ENCODE measurements around the gene XCR1.
"Not testable (repeated sequence)": the region's sequence is repeated elsewhere in the genome, so short reads cannot be mapped to it uniquely, and the experiment has no call there.

Gene XCR1

GRCh38 chr3:46049093-46049492 lies 21.8 kb upstream of the XCR1 start:
- no peaks in the 10 kb centered on the region for H3K27me3 ChIP-seq (ENCODE audit: control insufficient read depth in 2 of 2, insufficient read depth in 2 of 2, low read length in 2 of 2)
- H3K4me1 ChIP-seq (ENCODE audit: control insufficient read depth in 2 of 2, insufficient read depth in 2 of 2, low read length in 2 of 2) = no peaks in the 10 kb centered on the region
- H3K4me3 ChIP-seq (ENCODE audit: low read length in 2 of 2) = no peak overlapping the region
- H3K9ac ChIP-seq (ENCODE audit: low read depth in 1 of 2, low read length in 2 of 2) = no peak overlapping the region
- no peaks in the 10 kb centered on the region for H3K36me3 ChIP-seq (ENCODE audit: control insufficient read depth in 2 of 2, insufficient read depth in 2 of 2, low read length in 2 of 2)
- H3K27ac ChIP-seq (ENCODE audit: low read depth in 2 of 2, low read length in 2 of 2) = no peak overlapping the region
- no peaks in the 10 kb centered on the region for H3K9me3 ChIP-seq (ENCODE audit: control insufficient read depth in 2 of 2, low read length in 2 of 2)

DNA sequence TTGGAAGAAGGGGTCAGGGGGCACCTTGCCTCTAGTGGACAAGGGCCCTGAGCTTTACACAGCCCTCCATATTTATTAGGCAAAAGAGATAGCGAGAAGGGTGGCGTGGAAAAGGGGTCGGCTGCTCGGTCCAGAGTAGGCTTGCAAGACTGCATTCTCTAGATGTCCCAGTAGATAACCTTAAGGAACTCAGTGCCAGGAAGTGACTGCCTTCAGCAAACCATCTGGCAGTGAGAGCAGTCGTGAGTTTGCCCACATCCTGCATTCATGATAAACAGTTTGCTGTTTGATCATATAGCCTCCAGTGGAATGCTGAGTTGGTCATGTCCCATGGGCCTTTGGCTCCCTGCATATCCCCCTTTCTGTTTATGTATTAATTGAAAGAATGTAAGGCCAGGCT lies 18.9 kb upstream of the XCR1 start:
- not testable (repeated sequence) for H3K4me3 ChIP-seq (ENCODE audit: low read length in 2 of 2)

DNA sequence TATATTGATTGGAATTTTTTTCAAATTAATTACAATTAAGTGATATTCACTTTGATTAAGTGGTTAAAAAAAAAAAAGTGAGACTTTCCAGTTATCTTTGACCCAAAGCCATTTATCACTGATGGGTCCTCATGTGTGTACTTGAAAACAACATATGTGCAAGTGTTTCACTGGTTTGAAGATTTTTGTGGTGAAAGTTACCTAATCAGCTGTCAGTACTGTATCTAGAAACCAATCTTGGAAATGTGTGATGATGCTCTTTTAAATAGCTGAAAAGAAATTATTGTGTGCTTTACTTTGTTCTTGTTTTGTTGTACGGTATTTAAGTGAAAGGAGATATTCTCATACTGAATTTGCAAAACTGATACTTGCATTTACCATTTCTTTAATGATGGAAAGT lies 11.6 kb upstream of the XCR1 start:
- Histone ChIP-seq H3K27me3 (ENCODE audit: control insufficient read depth in 2 of 2, insufficient read depth in 2 of 2, low read length in 2 of 2) (no peaks in the 10 kb centered on the region), H3K4me3 (ENCODE audit: low read length in 2 of 2) (no peak overlapping the region), H3K9me3 (ENCODE audit: control insufficient read depth in 2 of 2, low read length in 2 of 2) (no peaks in the 10 kb centered on the region), H3K36me3 (ENCODE audit: control insufficient read depth in 2 of 2, insufficient read depth in 2 of 2, low read length in 2 of 2) (no peaks in the 10 kb centered on the region), H3K4me1 (ENCODE audit: control insufficient read depth in 2 of 2, insufficient read depth in 2 of 2, low read length in 2 of 2) (no peaks in the 10 kb centered on the region), H3K9ac (ENCODE audit: low read depth in 1 of 2, low read length in 2 of 2) (no peak overlapping the region), H3K27ac (ENCODE audit: low read depth in 2 of 2, low read length in 2 of 2) (no peak overlapping the region)

More for the DNA sequence above, 18.9 kb upstream of the XCR1 start:
- not testable (repeated sequence) for H3K36me3 ChIP-seq (ENCODE audit: control insufficient read depth in 2 of 2, insufficient read depth in 2 of 2, low read length in 2 of 2); H3K27ac ChIP-seq (ENCODE audit: low read depth in 2 of 2, low read length in 2 of 2); H3K27me3 ChIP-seq (ENCODE audit: control insufficient read depth in 2 of 2, insufficient read depth in 2 of 2, low read length in 2 of 2); H3K9me3 ChIP-seq (ENCODE audit: control insufficient read depth in 2 of 2, low read length in 2 of 2); H3K4me1 ChIP-seq (ENCODE audit: control insufficient read depth in 2 of 2, insufficient read depth in 2 of 2, low read length in 2 of 2); H3K9ac ChIP-seq (ENCODE audit: low read depth in 1 of 2, low read length in 2 of 2)

GRCh38 chr3:46038071-46038470 lies 10.8 kb upstream of the XCR1 start:
- H3K27me3 ChIP-seq (ENCODE audit: control insufficient read depth in 2 of 2, insufficient read depth in 2 of 2, low read length in 2 of 2); H3K36me3 ChIP-seq (ENCODE audit: control insufficient read depth in 2 of 2, insufficient read depth in 2 of 2, low read length in 2 of 2); H3K27ac ChIP-seq (ENCODE audit: low read depth in 2 of 2, low read length in 2 of 2); H3K9me3 ChIP-seq (ENCODE audit: control insufficient read depth in 2 of 2, low read length in 2 of 2); H3K4me1 ChIP-seq (ENCODE audit: control insufficient read depth in 2 of 2, insufficient read depth in 2 of 2, low read length in 2 of 2); H3K9ac ChIP-seq (ENCODE audit: low read depth in 1 of 2, low read length in 2 of 2); H3K4me3 ChIP-seq (ENCODE audit: low read length in 2 of 2): not testable (repeated sequence)

DNA sequence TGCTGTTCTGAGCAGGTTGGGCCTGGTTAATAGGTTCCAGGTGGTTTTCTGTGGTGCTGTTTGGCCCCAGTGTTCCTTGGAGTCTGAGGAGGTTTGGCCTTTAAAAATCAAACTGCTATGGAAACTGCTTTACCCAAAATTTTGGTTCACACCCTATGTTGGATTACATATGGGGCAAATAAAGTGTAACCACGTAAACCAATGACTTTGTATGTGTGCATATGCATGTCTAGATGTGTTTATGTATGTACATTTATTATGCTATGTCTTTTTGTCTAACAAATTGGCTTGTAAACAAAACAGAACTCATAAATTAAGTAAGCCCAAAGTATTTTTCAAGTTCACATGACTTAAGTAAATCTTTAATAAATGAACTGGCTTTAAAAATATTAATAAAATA lies 8.9 kb upstream of the XCR1 start:
- H3K9ac ChIP-seq (ENCODE audit: low read depth in 1 of 2, low read length in 2 of 2) = no peak overlapping the region
- no peak overlapping the region for H3K27ac ChIP-seq (ENCODE audit: low read depth in 2 of 2, low read length in 2 of 2)
- H3K36me3 ChIP-seq (ENCODE audit: control insufficient read depth in 2 of 2, insufficient read depth in 2 of 2, low read length in 2 of 2) = no peaks in the 10 kb centered on the region
- H3K4me3 ChIP-seq (ENCODE audit: low read length in 2 of 2) = no peak overlapping the region
- H3K9me3 ChIP-seq (ENCODE audit: control insufficient read depth in 2 of 2, low read length in 2 of 2) = no peaks in the 10 kb centered on the region
- no peaks in the 10 kb centered on the region for H3K4me1 ChIP-seq (ENCODE audit: control insufficient read depth in 2 of 2, insufficient read depth in 2 of 2, low read length in 2 of 2)
- no peaks in the 10 kb centered on the region for H3K27me3 ChIP-seq (ENCODE audit: control insufficient read depth in 2 of 2, insufficient read depth in 2 of 2, low read length in 2 of 2)

DNA sequence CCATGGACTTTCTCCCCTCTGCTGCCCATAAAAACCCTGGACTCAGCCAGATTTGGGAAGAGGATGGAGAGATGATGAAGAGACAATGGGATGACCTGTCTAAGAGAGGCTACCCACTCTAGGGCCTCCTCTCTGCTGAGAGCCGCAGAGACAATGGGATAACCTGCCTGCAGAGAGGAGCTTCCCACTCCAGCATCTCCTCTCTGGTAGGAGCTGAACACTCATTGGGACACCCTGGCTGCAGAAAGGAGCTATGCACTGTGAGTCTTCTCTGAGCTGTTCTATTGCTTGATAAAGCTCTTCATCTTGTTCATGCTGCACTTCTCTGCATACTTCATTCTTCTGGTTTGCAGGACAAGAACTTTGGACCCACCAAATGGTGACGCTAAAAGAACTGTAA lies 4.5 kb upstream of the XCR1 start:
- H3K27me3 ChIP-seq (ENCODE audit: control insufficient read depth in 2 of 2, insufficient read depth in 2 of 2, low read length in 2 of 2) = no peaks in the 10 kb centered on the region
- H3K9me3 ChIP-seq (ENCODE audit: control insufficient read depth in 2 of 2, low read length in 2 of 2) = no peaks in the 10 kb centered on the region
- H3K36me3 ChIP-seq (ENCODE audit: control insufficient read depth in 2 of 2, insufficient read depth in 2 of 2, low read length in 2 of 2) = no peaks in the 10 kb centered on the region
- H3K4me1 ChIP-seq (ENCODE audit: control insufficient read depth in 2 of 2, insufficient read depth in 2 of 2, low read length in 2 of 2) = no peaks in the 10 kb centered on the region
- no peak overlapping the region for H3K9ac ChIP-seq (ENCODE audit: low read depth in 1 of 2, low read length in 2 of 2)
- no peak overlapping the region for H3K4me3 ChIP-seq (ENCODE audit: low read length in 2 of 2)
- no peak overlapping the region for H3K27ac ChIP-seq (ENCODE audit: low read depth in 2 of 2, low read length in 2 of 2)

DNA sequence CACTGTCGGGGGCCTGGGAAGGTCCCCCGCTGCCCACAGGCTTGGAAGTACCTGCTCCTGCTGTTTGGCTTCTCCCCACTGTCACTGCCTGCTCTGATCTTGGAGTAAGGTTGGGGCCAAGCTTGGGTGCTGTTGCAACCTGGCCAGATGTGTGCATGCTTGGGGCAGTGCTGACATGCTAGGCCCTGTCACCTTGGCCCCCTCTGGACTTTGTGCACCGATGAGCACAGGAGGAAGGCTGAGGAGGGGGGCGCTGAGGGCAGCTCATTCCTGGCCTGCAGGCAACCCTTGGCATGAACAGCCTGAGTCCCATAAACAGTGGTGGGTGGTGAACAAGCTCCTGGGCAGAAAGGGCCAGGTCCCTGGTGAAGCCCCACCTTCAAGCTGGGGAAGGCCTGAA lies 4.0 kb upstream of the XCR1 start:
- H3K4me3 ChIP-seq (ENCODE audit: low read length in 2 of 2) = no peak overlapping the region
- H3K9ac ChIP-seq (ENCODE audit: low read depth in 1 of 2, low read length in 2 of 2) = no peak overlapping the region
- no peaks in the 10 kb centered on the region for H3K9me3 ChIP-seq (ENCODE audit: control insufficient read depth in 2 of 2, low read length in 2 of 2)
- no peaks in the 10 kb centered on the region for H3K4me1 ChIP-seq (ENCODE audit: control insufficient read depth in 2 of 2, insufficient read depth in 2 of 2, low read length in 2 of 2)
- H3K27ac ChIP-seq (ENCODE audit: low read depth in 2 of 2, low read length in 2 of 2) = no peak overlapping the region
- H3K27me3 ChIP-seq (ENCODE audit: control insufficient read depth in 2 of 2, insufficient read depth in 2 of 2, low read length in 2 of 2) = no peaks in the 10 kb centered on the region
- H3K36me3 ChIP-seq (ENCODE audit: control insufficient read depth in 2 of 2, insufficient read depth in 2 of 2, low read length in 2 of 2) = no peaks in the 10 kb centered on the region

DNA sequence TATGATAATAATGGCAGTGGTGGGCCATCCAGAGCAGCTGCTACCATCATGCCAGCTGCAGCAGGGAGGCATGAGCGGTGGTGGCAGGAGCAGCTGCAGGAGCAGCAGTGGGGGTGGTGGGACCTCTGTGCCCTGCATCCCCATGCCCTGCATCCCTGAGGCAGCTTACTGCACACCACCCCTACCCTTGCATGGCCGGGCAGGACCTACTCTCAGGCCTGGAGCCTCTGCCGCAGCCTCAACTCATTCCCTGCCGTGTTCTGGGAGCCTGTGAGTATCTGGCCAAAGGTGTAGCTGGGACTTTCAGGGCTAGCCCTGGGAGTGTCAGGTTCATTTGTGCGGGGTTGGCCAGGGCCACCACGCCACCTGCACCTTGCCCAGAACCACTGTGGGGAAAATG lies 3.3 kb upstream of the XCR1 start:
- H3K9ac ChIP-seq (ENCODE audit: low read depth in 1 of 2, low read length in 2 of 2) = no peak overlapping the region
- no peaks in the 10 kb centered on the region for H3K27me3 ChIP-seq (ENCODE audit: control insufficient read depth in 2 of 2, insufficient read depth in 2 of 2, low read length in 2 of 2)
- no peaks in the 10 kb centered on the region for H3K9me3 ChIP-seq (ENCODE audit: control insufficient read depth in 2 of 2, low read length in 2 of 2)
- H3K4me3 ChIP-seq (ENCODE audit: low read length in 2 of 2) = no peak overlapping the region
- no peaks in the 10 kb centered on the region for H3K36me3 ChIP-seq (ENCODE audit: control insufficient read depth in 2 of 2, insufficient read depth in 2 of 2, low read length in 2 of 2)
- H3K4me1 ChIP-seq (ENCODE audit: control insufficient read depth in 2 of 2, insufficient read depth in 2 of 2, low read length in 2 of 2) = no peaks in the 10 kb centered on the region
- no peak overlapping the region for H3K27ac ChIP-seq (ENCODE audit: low read depth in 2 of 2, low read length in 2 of 2)

GRCh38 chr3:46029953-46030543 lies 2.8 kb upstream of the XCR1 start:
- Histone ChIP-seq H3K9ac (ENCODE audit: low read depth in 1 of 2, low read length in 2 of 2) (no peak overlapping the region), H3K27me3 (ENCODE audit: control insufficient read depth in 2 of 2, insufficient read depth in 2 of 2, low read length in 2 of 2) (no peaks in the 10 kb centered on the region), H3K27ac (ENCODE audit: low read depth in 2 of 2, low read length in 2 of 2) (no peak overlapping the region), H3K36me3 (ENCODE audit: control insufficient read depth in 2 of 2, insufficient read depth in 2 of 2, low read length in 2 of 2) (no peaks in the 10 kb centered on the region), H3K4me3 (ENCODE audit: low read length in 2 of 2) (no peak overlapping the region), H3K9me3 (ENCODE audit: control insufficient read depth in 2 of 2, low read length in 2 of 2) (no peaks in the 10 kb centered on the region), H3K4me1 (ENCODE audit: control insufficient read depth in 2 of 2, insufficient read depth in 2 of 2, low read length in 2 of 2) (no peaks in the 10 kb centered on the region)

DNA sequence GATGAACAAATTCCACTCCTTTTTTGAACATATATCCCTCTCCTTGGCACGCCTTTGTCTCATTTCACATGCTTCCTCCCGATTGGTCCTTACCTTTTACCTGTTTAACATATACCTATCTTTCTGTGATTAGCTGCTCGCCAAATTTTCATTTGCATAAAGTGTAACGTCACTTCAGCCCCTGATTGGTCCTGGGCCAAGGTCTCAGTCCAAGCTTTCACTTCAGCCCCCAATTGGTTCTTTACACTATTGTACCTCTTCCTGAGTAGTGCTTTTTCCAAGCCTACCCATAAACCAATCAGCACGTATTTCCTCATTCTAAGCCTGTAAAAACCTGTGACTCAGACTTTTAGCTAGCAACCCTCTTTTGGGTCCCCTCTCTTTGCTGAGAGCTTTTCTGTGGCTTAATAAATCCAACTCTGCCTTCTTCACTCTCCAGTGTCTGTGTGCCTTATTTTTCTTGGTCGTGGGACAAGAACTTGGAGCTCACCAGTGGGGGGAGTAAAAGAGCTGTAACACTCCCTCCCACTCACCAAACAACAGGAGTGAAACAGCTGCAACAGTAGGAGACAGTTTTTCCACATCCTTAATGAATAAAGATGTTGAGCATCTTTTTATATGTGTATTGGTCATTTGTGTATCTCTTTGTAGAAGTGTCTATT lies 584 bp upstream of the XCR1 start:
- Histone ChIP-seq H3K27ac (ENCODE audit: low read depth in 2 of 2, low read length in 2 of 2) (no peak overlapping the region), H3K9me3 (ENCODE audit: control insufficient read depth in 2 of 2, low read length in 2 of 2) (no peaks in the 10 kb centered on the region), H3K4me3 (ENCODE audit: low read length in 2 of 2) (no peak overlapping the region), H3K9ac (ENCODE audit: low read depth in 1 of 2, low read length in 2 of 2) (no peak overlapping the region), H3K36me3 (ENCODE audit: control insufficient read depth in 2 of 2, insufficient read depth in 2 of 2, low read length in 2 of 2) (no peaks in the 10 kb centered on the region), H3K4me1 (ENCODE audit: control insufficient read depth in 2 of 2, insufficient read depth in 2 of 2, low read length in 2 of 2) (no peaks in the 10 kb centered on the region), H3K27me3 (ENCODE audit: control insufficient read depth in 2 of 2, insufficient read depth in 2 of 2, low read length in 2 of 2) (no peaks in the 10 kb centered on the region)
